NB4 (cell line): ENCODE results near the gene KLF16.

ENCODE experiments used
- CTCF ChIP-seq: IDR thresholded peaks from one replicate; pipeline ENCODE4 v1.5.1; 2012; ENCODE audit warnings: low read depth, low read length
- MYC ChIP-seq: IDR thresholded peaks from 2 replicates; pipeline ENCODE4 v1.6.1; 2011; ENCODE audit warnings: low read depth, low read length
- POLR2A ChIP-seq: IDR thresholded peaks from 2 replicates; pipeline ENCODE4 v1.6.1; 2011; ENCODE audit warnings: mild to moderate bottlenecking; ENCODE audit not compliant: insufficient read length; ENCODE audit errors: extremely low read depth

- TF ChIP-seq POLR2A (no peak), CTCF (no peak), MYC (no peak)
Observed at GRCh38 chr19:1860821-1861598, 2.4 kb downstream of the KLF16 start.
